Activated gamma-delta T cell treated with anti-CD3 and anti-CD28 coated beads, Interleukin-2, amount 50 U/mL, for 16 hours (primary cell): Measurements from ENCODE around the gene THSD4.
"Not testable (repeated sequence)": the region's sequence is repeated elsewhere in the genome, so short reads cannot be mapped to it uniquely, and the experiment has no call there.

Experiments
- DNase-seq: peaks from one replicate; pipeline ENCODE4 v3.0.0-alpha.2; 2020; ENCODE audit warnings: low read depth

Gene THSD4

GRCh38 chr15:71149646-71150557 lies 34.6 kb downstream of the THSD4 start:
- DNase-seq = no peak

- no peak for DNase-seq
Observed at GRCh38 chr15:71151081-71151480, 35.8 kb downstream of the THSD4 start.

- DNase-seq = no peak
Observed at GRCh38 chr15:71152542-71152941, 37.3 kb downstream of the THSD4 start.

GRCh38 chr15:71153823-71154524 lies 38.7 kb downstream of the THSD4 start:
- no peak for DNase-seq

GRCh38 chr15:71154607-71155200 lies 39.4 kb downstream of the THSD4 start:
- DNase-seq = no peak

- no peak for DNase-seq
Observed at GRCh38 chr15:71155534-71155933, 40.3 kb downstream of the THSD4 start.

GRCh38 chr15:71160976-71161375 lies 45.7 kb downstream of the THSD4 start:
- no peak for DNase-seq

GRCh38 chr15:71162309-71162708 lies 47.0 kb downstream of the THSD4 start:
- DNase-seq = no peak

GRCh38 chr15:71164606-71165005 lies 49.3 kb downstream of the THSD4 start:
- DNase-seq = not testable (repeated sequence)

GRCh38 chr15:71167445-71168165 lies 52.3 kb downstream of the THSD4 start:
- no peak for DNase-seq

- DNase-seq = no peak
Observed at GRCh38 chr15:71168166-71168834, 53.0 kb downstream of the THSD4 start.

GRCh38 chr15:71170163-71170562 lies 54.9 kb downstream of the THSD4 start:
- no peak for DNase-seq

- no peak for DNase-seq
Observed at GRCh38 chr15:71171195-71171594, 55.9 kb downstream of the THSD4 start.

GRCh38 chr15:71174360-71174759 lies 59.1 kb downstream of the THSD4 start:
- not testable (repeated sequence) for DNase-seq

GRCh38 chr15:71180986-71181853 lies 65.9 kb downstream of the THSD4 start:
- DNase-seq = no peak

GRCh38 chr15:71182522-71182921 lies 67.3 kb downstream of the THSD4 start:
- no peak for DNase-seq

- no peak for DNase-seq
Observed at GRCh38 chr15:71183063-71183462, 67.8 kb downstream of the THSD4 start.

GRCh38 chr15:71185706-71186105 lies 70.4 kb downstream of the THSD4 start:
- no peak for DNase-seq

- DNase-seq = no peak
Observed at GRCh38 chr15:71186267-71186666, 71.0 kb downstream of the THSD4 start.

- DNase-seq = no peak
Observed at GRCh38 chr15:71187078-71187477, 71.8 kb downstream of the THSD4 start.

GRCh38 chr15:71187526-71187925 lies 72.3 kb downstream of the THSD4 start:
- DNase-seq = no peak
